ENCODE results near the gene TBCE.

GRCh38 chr1:235429143-235429542, 61.9 kb downstream of the TBCE start:
- TF ChIP-seq, protein P1, sequence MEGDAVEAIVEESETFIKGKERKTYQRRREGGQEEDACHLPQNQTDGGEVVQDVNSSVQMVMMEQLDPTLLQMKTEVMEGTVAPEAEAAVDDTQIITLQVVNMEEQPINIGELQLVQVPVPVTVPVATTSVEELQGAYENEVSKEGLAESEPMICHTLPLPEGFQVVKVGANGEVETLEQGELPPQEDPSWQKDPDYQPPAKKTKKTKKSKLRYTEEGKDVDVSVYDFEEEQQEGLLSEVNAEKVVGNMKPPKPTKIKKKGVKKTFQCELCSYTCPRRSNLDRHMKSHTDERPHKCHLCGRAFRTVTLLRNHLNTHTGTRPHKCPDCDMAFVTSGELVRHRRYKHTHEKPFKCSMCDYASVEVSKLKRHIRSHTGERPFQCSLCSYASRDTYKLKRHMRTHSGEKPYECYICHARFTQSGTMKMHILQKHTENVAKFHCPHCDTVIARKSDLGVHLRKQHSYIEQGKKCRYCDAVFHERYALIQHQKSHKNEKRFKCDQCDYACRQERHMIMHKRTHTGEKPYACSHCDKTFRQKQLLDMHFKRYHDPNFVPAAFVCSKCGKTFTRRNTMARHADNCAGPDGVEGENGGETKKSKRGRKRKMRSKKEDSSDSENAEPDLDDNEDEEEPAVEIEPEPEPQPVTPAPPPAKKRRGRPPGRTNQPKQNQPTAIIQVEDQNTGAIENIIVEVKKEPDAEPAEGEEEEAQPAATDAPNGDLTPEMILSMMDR (IDR thresholded peaks at IDR 0.05) = no peak
- no peak for TF ChIP-seq ZFX (IDR thresholded peaks at IDR 0.05; ENCODE audit: borderline replicate concordance)

Data from 22Rv1 (cell line).